A172 (cell line): ENCODE measurements around the gene BANP. TPM values are rescaled to one million over a fixed set of nuclear protein-coding genes. Genes with fewer than 3 reads are reported as not detected.
"Not testable (repeated sequence)": the region's sequence is repeated elsewhere in the genome, so short reads cannot be mapped to it uniquely, and the experiment has no call there.

ENCODE experiments used
- DNase-seq: peaks from one replicate; pipeline ENCODE4 v3.0.0-alpha.2; 2015; ENCODE audit warnings: low spot score
- total RNA-seq: library from RNA; depleted of rRNA; stranded (reverse); fragments of >200 nt; shearing (Covaris generic); gene quantifications from 2 replicates; pipeline ENCODE4 v1.2.3, GENCODE V29; 2014

Gene BANP
- total RNA-seq, 1 experiment from 2014 or later: 25.4 TPM

- not testable (repeated sequence) for DNase-seq
Measured at GRCh38 chr16:88101623-88102105, 150.4 kb downstream of the BANP start.

- DNase-seq: no peak
Measured at GRCh38 chr16:88102597-88102996, 151.4 kb downstream of the BANP start.

GRCh38 chr16:88103011-88103410, 151.8 kb downstream of the BANP start:
- no peak for DNase-seq

GRCh38 chr16:88103581-88104188, 152.5 kb downstream of the BANP start:
- no peak for DNase-seq

GRCh38 chr16:88104363-88104762, 153.1 kb downstream of the BANP start:
- not testable (repeated sequence) for DNase-seq

GRCh38 chr16:88105574-88106140, 154.4 kb downstream of the BANP start:
- DNase-seq: peak; percentile 11

- not testable (repeated sequence) for DNase-seq
Measured at GRCh38 chr16:88106566-88106965, 155.3 kb downstream of the BANP start.

- no peak for DNase-seq
Measured at GRCh38 chr16:88108762-88109161, 157.5 kb downstream of the BANP start.

- DNase-seq: not testable (repeated sequence)
Measured at GRCh38 chr16:88109726-88110621, 158.7 kb downstream of the BANP start.

GRCh38 chr16:88110875-88111494, 159.8 kb downstream of the BANP start:
- DNase-seq: not testable (repeated sequence)

GRCh38 chr16:88111976-88112375, 160.7 kb downstream of the BANP start:
- not testable (repeated sequence) for DNase-seq

GRCh38 chr16:88113545-88114045, 162.4 kb downstream of the BANP start:
- no peak for DNase-seq

GRCh38 chr16:88114541-88115228, 163.5 kb downstream of the BANP start:
- DNase-seq: peak; percentile 35

GRCh38 chr16:88116121-88116520, 164.9 kb downstream of the BANP start:
- no peak for DNase-seq

GRCh38 chr16:88117476-88117868, 166.2 kb downstream of the BANP start:
- no peak for DNase-seq

- DNase-seq: no peak
Measured at GRCh38 chr16:88118376-88118775, 167.1 kb downstream of the BANP start.

GRCh38 chr16:88118852-88119741, 167.9 kb downstream of the BANP start:
- DNase-seq: peak; percentile 91

- DNase-seq: not testable (repeated sequence)
Measured at GRCh38 chr16:88119881-88120751, 168.9 kb downstream of the BANP start.

GRCh38 chr16:88120812-88121211, 169.6 kb downstream of the BANP start:
- DNase-seq: no peak
